Measurements from ENCODE around the gene NTRK2. TPM values are rescaled to one million over a fixed set of nuclear protein-coding genes. Genes with fewer than 3 reads are reported as not detected.

Gene NTRK2
- total RNA-seq, 1 donor from 2014 or later = 23.8 TPM

DNA sequence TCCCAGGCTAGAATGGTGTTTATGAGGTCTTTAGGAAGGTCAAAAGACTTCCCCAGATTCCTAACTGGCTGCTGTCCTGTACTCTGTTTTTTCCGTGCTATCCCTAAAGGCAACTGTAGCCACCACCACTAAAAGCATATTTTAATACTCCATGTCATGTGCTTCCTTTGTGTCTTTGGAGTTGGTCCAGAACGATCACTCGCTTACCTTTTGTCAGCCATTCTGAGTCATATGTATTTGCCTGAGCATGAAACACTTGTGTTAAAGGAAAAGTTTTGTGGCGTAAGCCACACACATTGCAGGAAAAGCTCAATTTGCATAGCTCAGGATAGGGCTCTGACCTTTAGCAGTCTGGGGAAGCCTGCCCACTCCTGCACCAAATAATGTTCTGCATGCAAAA is 299.6 kb downstream of the NTRK2 start:
- H3K27ac ChIP-seq = no peak overlapping the region
- TF ChIP-seq, protein P1, sequence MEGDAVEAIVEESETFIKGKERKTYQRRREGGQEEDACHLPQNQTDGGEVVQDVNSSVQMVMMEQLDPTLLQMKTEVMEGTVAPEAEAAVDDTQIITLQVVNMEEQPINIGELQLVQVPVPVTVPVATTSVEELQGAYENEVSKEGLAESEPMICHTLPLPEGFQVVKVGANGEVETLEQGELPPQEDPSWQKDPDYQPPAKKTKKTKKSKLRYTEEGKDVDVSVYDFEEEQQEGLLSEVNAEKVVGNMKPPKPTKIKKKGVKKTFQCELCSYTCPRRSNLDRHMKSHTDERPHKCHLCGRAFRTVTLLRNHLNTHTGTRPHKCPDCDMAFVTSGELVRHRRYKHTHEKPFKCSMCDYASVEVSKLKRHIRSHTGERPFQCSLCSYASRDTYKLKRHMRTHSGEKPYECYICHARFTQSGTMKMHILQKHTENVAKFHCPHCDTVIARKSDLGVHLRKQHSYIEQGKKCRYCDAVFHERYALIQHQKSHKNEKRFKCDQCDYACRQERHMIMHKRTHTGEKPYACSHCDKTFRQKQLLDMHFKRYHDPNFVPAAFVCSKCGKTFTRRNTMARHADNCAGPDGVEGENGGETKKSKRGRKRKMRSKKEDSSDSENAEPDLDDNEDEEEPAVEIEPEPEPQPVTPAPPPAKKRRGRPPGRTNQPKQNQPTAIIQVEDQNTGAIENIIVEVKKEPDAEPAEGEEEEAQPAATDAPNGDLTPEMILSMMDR (IDR thresholded peaks at IDR 0.05) = no peak
- intact Hi-C loops (cut with DNase I) = no loop called here

GRCh38 chr9:84969736-84970135 is 300.2 kb downstream of the NTRK2 start:
- TF ChIP-seq, protein P1 (IDR thresholded peaks at IDR 0.05) = no peak
- Histone ChIP-seq H3K36me3 (no peaks in the 10 kb centered on the region), H3K27ac (no peak overlapping the region), H3K9me3 (no peaks in the 10 kb centered on the region), H3K4me1 (no peaks in the 10 kb centered on the region), H3K27me3 (no peaks in the 10 kb centered on the region), H3K4me3 (no peak overlapping the region)
- intact Hi-C loops (cut with DNase I) = no loop called here
- DNase-seq (ENCODE audit: low spot score in 2 of 2) = no peak

More for the DNA sequence above, 299.6 kb downstream of the NTRK2 start:
- Histone ChIP-seq H3K27me3 (no peaks in the 10 kb centered on the region), H3K36me3 (no peaks in the 10 kb centered on the region), H3K9me3 (no peaks in the 10 kb centered on the region), H3K4me1 (no peaks in the 10 kb centered on the region), H3K4me3 (no peak overlapping the region)
- DNase-seq (ENCODE audit: low spot score in 2 of 2) = no peak

DNA sequence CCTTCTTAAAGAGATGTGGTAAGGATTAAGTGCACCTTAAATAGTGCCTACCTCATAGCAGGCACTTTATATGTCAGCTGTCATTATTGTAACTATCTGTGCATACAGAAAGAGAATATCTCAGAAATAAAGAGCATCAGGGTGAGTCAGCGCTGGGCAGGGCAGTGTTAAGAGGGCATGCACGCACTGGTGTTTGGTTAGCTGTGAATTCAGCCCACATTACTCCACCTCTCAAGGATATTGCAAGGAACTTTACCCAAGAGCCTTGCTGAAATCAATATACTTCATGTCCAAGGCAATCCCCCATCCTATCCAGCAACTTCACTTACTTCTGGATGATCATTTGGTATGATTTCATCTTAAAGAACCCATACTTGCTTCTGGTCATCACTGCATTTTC is 300.9 kb downstream of the NTRK2 start:
- Histone ChIP-seq H3K9me3 (no peaks in the 10 kb centered on the region), H3K36me3 (no peaks in the 10 kb centered on the region), H3K27ac (no peak overlapping the region), H3K27me3 (no peaks in the 10 kb centered on the region), H3K4me3 (no peak overlapping the region), H3K4me1 (no peaks in the 10 kb centered on the region)
- intact Hi-C loops (cut with DNase I) = no loop called here
- TF ChIP-seq, protein P1 (IDR thresholded peaks at IDR 0.05) = no peak
- DNase-seq (ENCODE audit: low spot score in 2 of 2) = no peak

DNA sequence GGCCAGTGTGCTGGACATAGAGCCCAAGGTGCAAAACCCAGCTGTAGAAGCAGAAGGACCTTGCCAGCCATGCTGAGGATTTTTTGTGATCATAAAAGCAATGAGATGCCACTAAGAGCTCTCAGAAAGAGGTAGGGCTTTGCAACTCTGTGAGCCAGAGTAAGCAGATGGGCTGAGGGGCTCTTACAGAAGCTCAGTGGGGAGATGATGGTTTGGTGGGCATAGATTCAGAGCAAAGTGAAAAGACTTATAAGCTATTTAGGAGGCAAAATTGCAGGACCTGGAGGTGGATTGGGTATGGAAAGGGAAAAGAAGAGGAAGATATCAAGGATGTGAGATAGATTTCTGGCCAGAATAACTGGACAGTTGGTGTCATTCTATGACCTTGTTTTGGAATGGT is 302.0 kb downstream of the NTRK2 start:
- intact Hi-C loops (cut with DNase I) = no loop called here
- Histone ChIP-seq H3K27me3 (no peaks in the 10 kb centered on the region), H3K9me3 (no peaks in the 10 kb centered on the region), H3K27ac (no peak overlapping the region), H3K4me1 (no peaks in the 10 kb centered on the region), H3K4me3 (no peak overlapping the region), H3K36me3 (no peaks in the 10 kb centered on the region)
- TF ChIP-seq, protein P1 (IDR thresholded peaks at IDR 0.05) = no peak
- no peak for DNase-seq (ENCODE audit: low spot score in 2 of 2)

- TF ChIP-seq, protein P1 (IDR thresholded peaks at IDR 0.05) = no peak
- intact Hi-C loops (cut with DNase I) = no loop called here
- Histone ChIP-seq H3K4me3 (no peak overlapping the region), H3K36me3 (no peaks in the 10 kb centered on the region), H3K9me3 (no peaks in the 10 kb centered on the region), H3K27me3 (no peaks in the 10 kb centered on the region), H3K4me1 (no peaks in the 10 kb centered on the region), H3K27ac (no peak overlapping the region)
- DNase-seq (ENCODE audit: low spot score in 2 of 2) = no peak
Observed at GRCh38 chr9:84974258-84974657, 304.7 kb downstream of the NTRK2 start.

GRCh38 chr9:84974855-84975254 is 305.3 kb downstream of the NTRK2 start:
- no peaks in the 10 kb centered on the region for H3K9me3 ChIP-seq
- TF ChIP-seq, protein P1 (IDR thresholded peaks at IDR 0.05) = no peak
- no peak overlapping the region for H3K27ac ChIP-seq

More at GRCh38 chr9:84974855-84975254, 305.3 kb downstream of the NTRK2 start:
- Histone ChIP-seq H3K36me3 (no peaks in the 10 kb centered on the region), H3K4me1 (no peaks in the 10 kb centered on the region), H3K27me3 (no peaks in the 10 kb centered on the region), H3K4me3 (no peak overlapping the region)
- DNase-seq (ENCODE audit: low spot score in 2 of 2) = no peak
- intact Hi-C loops (cut with DNase I) = no loop called here

Measured in ascending aorta (tissue), 2 donors.